Endothelial cell of umbilical vein (primary cell): ENCODE data around the gene PLA2R1. TPM values are rescaled to one million over a fixed set of nuclear protein-coding genes. Genes with fewer than 3 reads are reported as not detected.

Source experiments
- BruUV-seq: library from RNA; stranded (reverse); fragments of 400-500 nt; replicated peaks from 2 replicates; lab custom pipeline; 2021; lab: Mats Ljungman, UMichigan
- CTCF ChIA-PET: fragments of 300-600, 350-600 bp; sonication (Branson Sonifier 250); formaldehyde crosslinking; loops from one replicate; lab custom pipeline; 2021; ENCODE audit warnings: antibody characterized with exemption, inconsistent platforms; lab: Charles Lee
- POLR2A ChIA-PET: fragments of 300-600, 350-600 bp; sonication (Branson Sonifier 250); formaldehyde crosslinking; loops from one replicate; lab custom pipeline; 2021; ENCODE audit warnings: antibody characterized with exemption, inconsistent platforms; lab: Charles Lee
- DNase-seq: peaks from one replicate; pipeline ENCODE4 v3.0.0-alpha.2; 2011; ENCODE audit warnings: low read depth, low spot score
- FAIRE-seq: peaks from 2 replicates; lab custom pipeline; 2011; peaks lifted over from hg19 to GRCh38; lab: Jason Lieb, UNC
- H2AFZ ChIP-seq: 2 replicates; pipeline ENCODE4 v1.6.0; 2012; ENCODE audit warnings: low read depth, low read length, control low read depth, inconsistent platforms
- H3K27ac ChIP-seq: 2 replicates; pipeline ENCODE4 v1.5.1; 2011; ENCODE audit warnings: low read depth, mild to moderate bottlenecking, control low read depth, low read length, moderate library complexity; ENCODE audit not compliant: insufficient read depth
- H3K27me3 ChIP-seq, 2 experiments: 2 replicates each; pipeline versions ENCODE4 v1.6.0 to v1.6.1; 2011; ENCODE audit warnings: low read length in 2 of 2, mixed read lengths in 1 of 2; ENCODE audit not compliant: control insufficient read depth in 2 of 2, insufficient read depth in 2 of 2
- H3K36me3 ChIP-seq, 2 experiments: 2 replicates in 1 of 2; 3 replicates in 1 of 2; pipeline ENCODE4 v1.5.1; 2011; ENCODE audit warnings: low read length in 2 of 2, mild to moderate bottlenecking in 1 of 2, moderate library complexity in 1 of 2; ENCODE audit not compliant: control insufficient read depth in 2 of 2, insufficient read depth in 2 of 2; ENCODE audit errors: extremely low read depth in 1 of 2
- H3K4me1 ChIP-seq: 3 replicates; pipeline ENCODE4 v1.5.1; 2011; ENCODE audit warnings: mild to moderate bottlenecking, low read length; ENCODE audit not compliant: control insufficient read depth, insufficient read depth; ENCODE audit errors: extremely low read depth
- H3K4me2 ChIP-seq: 2 replicates; pipeline ENCODE4 v1.6.1; 2011; ENCODE audit warnings: low read length, control low read depth, mixed read lengths; ENCODE audit not compliant: insufficient read depth
- H3K4me3 ChIP-seq, 3 experiments: fragments of 200-600 bp in 1 of 3; sonication (generic), shearing (Covaris generic) in 1 of 3; replicated peaks in 1 of 3; 2 replicates each; pipeline ENCODE4 v1.5.1; 2011 to 2016; ENCODE audit warnings: control low read depth in 3 of 3, low read length in 3 of 3, mild to moderate bottlenecking in 2 of 3, inconsistent platforms in 1 of 3, low read depth in 1 of 3, moderate library complexity in 1 of 3; ENCODE audit not compliant: insufficient read depth in 1 of 3
- H3K79me2 ChIP-seq: 2 replicates; pipeline ENCODE4 v1.6.0; 2012; ENCODE audit warnings: low read length, inconsistent platforms; ENCODE audit not compliant: control insufficient read depth, insufficient read depth
- H3K9ac ChIP-seq: replicated peaks from 2 replicates; pipeline ENCODE3; 2011; ENCODE audit warnings: low read length, control low read depth; ENCODE audit not compliant: insufficient read depth; ENCODE audit errors: extremely low read depth
- H3K9me1 ChIP-seq: replicated peaks from 3 replicates; pipeline ENCODE4 v1.6.0; 2011; ENCODE audit warnings: mild to moderate bottlenecking, low read length; ENCODE audit not compliant: control insufficient read depth, insufficient read depth; ENCODE audit errors: extremely low read depth
- H3K9me3 ChIP-seq: replicated peaks from 2 replicates; pipeline ENCODE4 v1.5.1; 2012; ENCODE audit warnings: low read length, inconsistent platforms; ENCODE audit not compliant: control insufficient read depth, insufficient read depth
- H4K20me1 ChIP-seq: replicated peaks from 2 replicates; pipeline ENCODE3; 2011; ENCODE audit warnings: mild to moderate bottlenecking, low read length; ENCODE audit not compliant: control insufficient read depth, insufficient read depth; ENCODE audit errors: extremely low read depth
- CTCF ChIP-seq, 2 donors: IDR thresholded peaks; 1 replicate in 1 of 2; 2 replicates in 1 of 2; pipeline ENCODE4 v1.5.1; 2011; ENCODE audit warnings: low read length in 2 of 2, mild to moderate bottlenecking in 2 of 2, moderate library complexity in 2 of 2, control low read depth in 1 of 2, inconsistent platforms in 1 of 2, low read depth in 1 of 2; ENCODE audit not compliant: insufficient read depth in 1 of 2; ENCODE audit errors: extremely low read depth in 1 of 2
- EZH2 ChIP-seq: IDR thresholded peaks from 2 replicates; pipeline ENCODE4 v1.6.1; 2012; ENCODE audit warnings: borderline replicate concordance, low read depth, mild to moderate bottlenecking, moderate library complexity, low read length, inconsistent platforms; ENCODE audit not compliant: severe bottlenecking
- FOS ChIP-seq: IDR thresholded peaks from 2 replicates; pipeline ENCODE4 v1.6.1; 2011; ENCODE audit warnings: mild to moderate bottlenecking, low read length, moderate library complexity, borderline replicate concordance; ENCODE audit not compliant: insufficient read depth
- GATA2 ChIP-seq: IDR thresholded peaks from 2 replicates; pipeline ENCODE4 v1.7.0; 2011; ENCODE audit warnings: low read depth, mild to moderate bottlenecking, moderate library complexity, mixed read lengths, low read length; ENCODE audit not compliant: insufficient read length, insufficient read depth
- JUN ChIP-seq: IDR thresholded peaks from 2 replicates; pipeline ENCODE4 v1.6.1; 2011; ENCODE audit warnings: borderline replicate concordance, low read depth; ENCODE audit not compliant: insufficient read length, insufficient read depth
- MYC ChIP-seq: IDR thresholded peaks from one replicate; pipeline ENCODE4 v1.6.1; 2011; ENCODE audit warnings: mild to moderate bottlenecking, low read depth, low read length
- POLR2A ChIP-seq: IDR thresholded peaks from 2 replicates; pipeline ENCODE4 v1.6.1; 2012; ENCODE audit warnings: low read depth, mild to moderate bottlenecking, control low read depth, low read length
- POLR2AphosphoS5 ChIP-seq: IDR thresholded peaks from 2 replicates; pipeline ENCODE4 v1.6.1; 2012; ENCODE audit warnings: low read depth, mild to moderate bottlenecking, control low read depth, low read length, moderate library complexity; ENCODE audit not compliant: insufficient read depth
- dilution Hi-C: fragments of 300-500 bp; cut with MboI; formaldehyde crosslinking; loops from one replicate; pipeline ENCODE4 v1.15.0; 2019; ENCODE audit warnings: low sequenced_read_pairs; ENCODE audit not compliant: extremely low pct_ligation_motif_present
- intact Hi-C: fragments of 100-400 bp; cut with micrococcal nuclease; formaldehyde crosslinking; loops from one replicate; pipeline ENCODE4 v1.10.0; 2022
- polyA plus RNA-seq, 4 experiments: library from polyadenylated mRNA; depleted of rRNA in 3 of 4; stranded (reverse) in 3 of 4; unstranded in 1 of 4; fragments of >200 nt; gene quantifications; 2 replicates each; pipeline versions ENCODE4 v1.2.1 to v1.2.3, GENCODE V29; 2011 to 2012; ENCODE audit warnings: missing spikeins in 1 of 4
- total RNA-seq: library from RNA; stranded (reverse); gene quantifications from 2 replicates; pipeline ENCODE4 v1.2.3, GENCODE V29; 2021
- TF ChIP-seq, protein P1 (sequence below): IDR thresholded peaks from 2 replicates; pipeline ENCODE4 v1.6.1; 2011; ENCODE audit not compliant: insufficient read depth, insufficient read length

The PLA2R1 gene
- total and polyA plus RNA-seq, 2 donors (not counting 3 experiments of a cell fraction or from before 2014, with no cell fraction given) = 6.9 to 14.4 TPM

GRCh38 chr2:160097326-160097725, 34.9 kb upstream of the PLA2R1 start:
- intact Hi-C loops = no loop called here
- ChIA-PET POLR2A (no interaction called here), CTCF (interaction anchor here (1.2 to 1.5 kb wide), 3 partner anchors 12 to 966 kb away, joined by 3 to 7 read pairs (median 4); no protein-coding TSS in a partner anchor)

More at GRCh38 chr2:160097326-160097725, 34.9 kb upstream of the PLA2R1 start:
- Histone ChIP-seq H3K27me3 (no peaks in the 10 kb centered on the region), H3K36me3 (no peaks in the 10 kb centered on the region), H3K9me1 (no peaks in the 10 kb centered on the region), H3K79me2 (no peaks in the 10 kb centered on the region), H3K27ac (no peak overlapping the region), H3K4me1 (no peaks in the 10 kb centered on the region), H3K4me3 (no peak overlapping the region), H3K9ac (no peak overlapping the region), H3K9me3 (no peaks in the 10 kb centered on the region), H2AFZ (no peak overlapping the region), H3K4me2 (no peak overlapping the region), H4K20me1 (no peaks in the 10 kb centered on the region)
- BruUV-seq = no TSS peak
- DNase-seq = no peak
- dilution Hi-C loops = no loop called here
- no peak for TF ChIP-seq POLR2A
- TF ChIP-seq POLR2AphosphoS5 = no peak
- no peak for TF ChIP-seq FOS
- no peak for TF ChIP-seq GATA2
- TF ChIP-seq EZH2 = no peak
- TF ChIP-seq JUN = no peak
- TF ChIP-seq MYC = no peak
- TF ChIP-seq CTCF (IDR thresholded peaks at IDR 0.05; ENCODE audit: extremely low read depth in 1 of 2, insufficient read depth in 1 of 2, low read depth in 1 of 2, low read length in 2 of 2) = no peak
- TF ChIP-seq, protein P1, sequence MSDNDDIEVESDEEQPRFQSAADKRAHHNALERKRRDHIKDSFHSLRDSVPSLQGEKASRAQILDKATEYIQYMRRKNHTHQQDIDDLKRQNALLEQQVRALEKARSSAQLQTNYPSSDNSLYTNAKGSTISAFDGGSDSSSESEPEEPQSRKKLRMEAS = no peak
- FAIRE-seq = no peak
